Vagina (tissue), 2 donors: ENCODE results near the gene GAL3ST3.

Experiments used
- CTCF ChIP-seq, 3 experiments: fragments of 450-650 bp in 2 of 3; fragments of 200-600 bp in 1 of 3; sonication (generic) in 1 of 3; IDR thresholded peaks; one replicate each; pipeline ENCODE4 v1.5.1; 2017 to 2019; ENCODE audit warnings: antibody characterized with exemption in 3 of 3, mild to moderate bottlenecking in 2 of 3, moderate library complexity in 2 of 3
- POLR2A ChIP-seq, 2 donors: fragments of 450-650 bp; IDR thresholded peaks; one replicate each; pipeline ENCODE4 v1.6.1; 2017; ENCODE audit warnings: antibody characterized with exemption in 2 of 2, mild to moderate bottlenecking in 2 of 2, moderate library complexity in 2 of 2
- POLR2AphosphoS5 ChIP-seq, 2 donors: sonication (generic); formaldehyde crosslinking; IDR thresholded peaks; one replicate each; pipeline ENCODE4 v1.9.0; 2017; ENCODE audit warnings: antibody characterized with exemption in 2 of 2, mild to moderate bottlenecking in 2 of 2, low read depth in 1 of 2; ENCODE audit not compliant: insufficient read depth in 1 of 2

- TF ChIP-seq CTCF (IDR thresholded peaks at IDR 0.05) (no peak), POLR2A (IDR thresholded peaks at IDR 0.05) (no peak), POLR2AphosphoS5 (IDR thresholded peaks at IDR 0.05; ENCODE audit: insufficient read depth in 1 of 2, low read depth in 1 of 2) (no peak)
These were observed 5.7 kb downstream of the GAL3ST3 start for GRCh38 chr11:66042996-66043906.
